Measurements from ENCODE around the gene CNTN1. TPM values are rescaled to one million over a fixed set of nuclear protein-coding genes. Genes with fewer than 3 reads are reported as not detected.

Gene CNTN1
- total and polyA plus RNA-seq, 10 of the 15 experiments (the other 5 are each of a cell fraction or from before 2014, with no cell fraction given): 0.06 to 0.14 TPM; not detected in 8

DNA sequence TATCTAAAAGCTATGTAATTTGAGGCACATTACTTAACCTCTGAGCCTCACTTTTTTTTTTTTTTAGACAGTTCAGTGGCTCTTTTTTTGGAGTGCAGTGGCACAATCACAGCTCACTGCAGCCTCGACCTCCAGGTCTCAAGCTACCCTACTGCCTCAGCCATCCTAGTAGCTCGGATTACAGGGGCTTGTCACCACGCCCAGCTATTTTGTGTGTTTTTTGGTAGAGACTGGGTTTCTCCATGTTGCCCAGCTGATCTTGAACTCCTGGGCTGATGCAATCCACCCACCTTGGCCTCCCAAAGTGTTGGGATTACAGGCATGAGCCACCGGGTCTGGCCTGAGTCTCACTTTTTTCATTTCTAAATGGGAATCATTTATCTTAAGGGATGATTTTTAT, 303.9 kb downstream of the CNTN1 start (continued):
- no peak for TF ChIP-seq RELB (IDR thresholded peaks at IDR 0.05; ENCODE audit: low read depth)
- TF ChIP-seq, protein P1, sequence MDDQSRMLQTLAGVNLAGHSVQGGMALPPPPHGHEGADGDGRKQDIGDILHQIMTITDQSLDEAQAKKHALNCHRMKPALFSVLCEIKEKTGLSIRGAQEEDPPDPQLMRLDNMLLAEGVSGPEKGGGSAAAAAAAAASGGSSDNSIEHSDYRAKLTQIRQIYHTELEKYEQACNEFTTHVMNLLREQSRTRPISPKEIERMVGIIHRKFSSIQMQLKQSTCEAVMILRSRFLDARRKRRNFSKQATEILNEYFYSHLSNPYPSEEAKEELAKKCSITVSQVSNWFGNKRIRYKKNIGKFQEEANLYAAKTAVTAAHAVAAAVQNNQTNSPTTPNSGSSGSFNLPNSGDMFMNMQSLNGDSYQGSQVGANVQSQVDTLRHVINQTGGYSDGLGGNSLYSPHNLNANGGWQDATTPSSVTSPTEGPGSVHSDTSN (IDR thresholded peaks at IDR 0.05; ENCODE audit: insufficient replicate concordance, low read depth, low read length): no peak

- CTCF ChIA-PET: no interaction called here
- Histone ChIP-seq H2AFZ (ENCODE audit: control insufficient read depth, low read depth, low read length) (no peak overlapping the region), H3K4me2 (ENCODE audit: control insufficient read depth, insufficient read depth) (no peak overlapping the region), H4K20me1 (ENCODE audit: control insufficient read depth, insufficient read depth) (no peaks in the 10 kb centered on the region), H3K79me2 (ENCODE audit: control insufficient read depth, insufficient read depth, low read length) (no peaks in the 10 kb centered on the region), H3K36me3 (ENCODE audit: control insufficient read depth in 2 of 2, insufficient read depth in 2 of 2, low read length in 1 of 2) (no peaks in the 10 kb centered on the region), H3K4me3 (no peak overlapping the region), H3K27ac (ENCODE audit: control insufficient read depth, insufficient read depth) (no peak overlapping the region), H3K9me3 (replicated peaks; ENCODE audit: control insufficient read depth, insufficient read depth, low read length) (no peaks in the 10 kb centered on the region), H3K4me1 (ENCODE audit: control insufficient read depth, insufficient read depth, low read length) (no peaks in the 10 kb centered on the region), H3K9ac (ENCODE audit: control insufficient read depth, insufficient read depth, low read length) (no peak overlapping the region), H3K27me3 (replicated peaks in 1 of 2; ENCODE audit: control insufficient read depth in 2 of 2, insufficient read depth in 2 of 2, low read length in 1 of 2) (no peaks in the 10 kb centered on the region)
- intact Hi-C loops (cut with micrococcal nuclease; ENCODE audit: unreplicated experiment): no loop called here
- BruUV-seq (replicated peaks): no TSS peak
- no peak for DNase-seq (ENCODE audit: low read depth, low spot score)
- TF ChIP-seq RB1 (IDR thresholded peaks at IDR 0.05; ENCODE audit: borderline replicate concordance): no peak
- TF ChIP-seq RELB (IDR thresholded peaks at IDR 0.05; ENCODE audit: low read depth): no peak
- TF ChIP-seq SMARCA5 (IDR thresholded peaks at IDR 0.05): no peak
- no peak for TF ChIP-seq TARDBP (IDR thresholded peaks at IDR 0.05; ENCODE audit: borderline replicate concordance)
- no peak for TF ChIP-seq HCFC1 (IDR thresholded peaks at IDR 0.05; ENCODE audit: low read length)
- no peak for TF ChIP-seq RUNX3 (IDR thresholded peaks at IDR 0.05; ENCODE audit: low read length)
- TF ChIP-seq RAD21 (IDR thresholded peaks at IDR 0.05; ENCODE audit: insufficient read depth, low read depth, low read length): no peak
- FAIRE-seq: no peak
- RAD21 ChIA-PET (ENCODE audit: unreplicated experiment): interaction anchor here (0.7 to 1.5 kb wide), 2 partner anchors 27 to 53 kb away, joined by 4 to 6 read pairs; no protein-coding TSS in a partner anchor
- SMC1A ChIA-PET (ENCODE audit: uncharacterized antibody, unreplicated experiment): no interaction called here
- POLR2A ChIA-PET: no interaction called here
- in situ Hi-C loops (cut with MboI): no loop called here
- 71% methylated on average over 1 of the region's 1 CpG for WGBS (ENCODE audit: insufficient coverage, insufficient replicate concordance, low lambda C conversion rate, missing lambda C conversion rate)
- no peak for ATAC-seq
These were observed 307.0 kb downstream of the CNTN1 start for GRCh38 chr12:40999210-40999609.
